ENCODE results near the gene NPAT. TPM values are rescaled to one million over a fixed set of nuclear protein-coding genes. Genes with fewer than 3 reads are reported as not detected.

Gene NPAT
- total RNA-seq, 8 experiments from 2014 or later = 12.8 to 29.4 (median 17.1) TPM

DNA sequence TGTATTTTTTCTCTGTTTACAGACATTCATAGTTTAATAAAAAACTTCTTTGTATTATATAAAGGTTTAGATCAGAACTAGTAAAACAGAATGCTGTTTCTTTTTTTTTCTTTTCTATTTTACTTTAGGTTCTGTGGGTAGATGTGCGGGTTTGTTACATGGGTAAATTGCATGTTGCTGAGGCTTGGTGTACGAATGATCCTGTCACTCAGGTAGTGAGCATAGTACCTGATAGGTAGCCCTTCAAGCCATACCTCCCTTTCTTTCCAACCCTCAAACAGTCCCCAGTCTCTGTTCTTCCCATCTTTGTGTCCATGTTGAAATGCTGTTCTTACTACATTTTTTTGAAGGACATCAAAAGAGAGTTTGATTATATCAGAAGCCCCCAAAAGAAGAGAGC lies 3.6 kb upstream of the NPAT start:
- ATAC-seq (replicated peaks in 6 of 8) = no peak
- H3K4me3 ChIP-seq = no peak overlapping the region
- peaks cover 3 to 16% of the 10 kb centered on the region in 2 donors for H3K4me1 ChIP-seq (replicated peaks in 1 of 2)
- in situ Hi-C loops (cut with MboI; ENCODE audit: low pct_unique_long_range_greater_than_20kb in 2 of 9, low sequenced_read_pairs in 9 of 9, unreplicated experiment in 9 of 9) = no loop called here
- WGBS, 10 experiments = 94 to 100% (median 100%) methylated on average over 1 to 2 of the region's 2 CpGs; no CpG with 5 or more reads in 3 of the 10 experiments
- no peak overlapping the region for H3K27ac ChIP-seq

DNA sequence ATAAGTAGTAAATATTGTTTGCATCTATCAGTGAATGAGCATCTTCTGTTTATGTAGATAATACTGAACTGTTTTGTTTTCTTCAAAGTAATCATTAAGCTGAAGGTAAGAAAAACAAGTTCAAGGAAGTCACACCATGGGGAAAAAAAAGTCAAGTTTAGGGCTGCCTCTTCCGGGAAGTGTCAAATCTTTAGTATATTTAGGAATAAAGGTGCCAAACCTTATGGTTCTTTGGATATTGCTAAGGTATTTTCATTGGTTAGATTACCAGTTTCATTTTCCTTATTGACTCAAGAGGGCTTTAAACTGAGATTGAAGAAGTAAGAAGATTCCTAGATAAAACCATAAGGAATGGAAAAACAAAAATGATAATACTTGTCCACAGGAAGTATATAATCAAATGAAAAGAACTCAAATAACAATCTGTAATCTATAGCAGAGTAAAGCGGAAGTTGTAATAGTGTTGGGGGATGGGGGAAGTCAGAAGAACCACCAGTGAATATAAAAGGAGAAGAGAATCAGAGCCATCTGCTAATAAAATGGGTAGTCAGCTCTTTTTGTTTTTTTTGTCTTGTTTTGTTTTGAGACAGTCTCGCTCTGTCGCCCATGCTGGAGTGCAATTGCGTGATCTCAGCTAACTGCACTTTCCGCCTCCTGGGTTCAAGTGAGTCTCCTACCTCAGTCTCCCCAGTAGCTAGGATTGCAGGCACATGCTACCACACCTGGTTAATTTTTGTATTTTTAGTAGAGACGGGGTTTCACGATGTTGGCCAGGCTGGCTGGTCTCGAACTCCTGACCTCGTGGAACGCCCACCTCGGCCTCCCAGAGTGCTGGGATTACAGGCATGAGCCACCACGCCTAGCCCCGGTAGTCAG lies 2.7 kb upstream of the NPAT start:
- ATAC-seq (replicated peaks in 6 of 8) = no peak
- peak overlapping the region in 2 of 5 donors; percentile 67 to 76 for H3K4me3 ChIP-seq
- H3K27ac ChIP-seq = no peak overlapping the region
- WGBS, 10 experiments = 57 to 100% (median 92%) methylated on average over 2 to 11 of the region's 14 CpGs
- in situ Hi-C loops (cut with MboI; ENCODE audit: low pct_unique_long_range_greater_than_20kb in 2 of 9, low sequenced_read_pairs in 9 of 9, unreplicated experiment in 9 of 9) = no loop called here
- H3K4me1 ChIP-seq (replicated peaks in 1 of 2) = peaks cover 3 to 17% of the 10 kb centered on the region in 2 donors

DNA sequence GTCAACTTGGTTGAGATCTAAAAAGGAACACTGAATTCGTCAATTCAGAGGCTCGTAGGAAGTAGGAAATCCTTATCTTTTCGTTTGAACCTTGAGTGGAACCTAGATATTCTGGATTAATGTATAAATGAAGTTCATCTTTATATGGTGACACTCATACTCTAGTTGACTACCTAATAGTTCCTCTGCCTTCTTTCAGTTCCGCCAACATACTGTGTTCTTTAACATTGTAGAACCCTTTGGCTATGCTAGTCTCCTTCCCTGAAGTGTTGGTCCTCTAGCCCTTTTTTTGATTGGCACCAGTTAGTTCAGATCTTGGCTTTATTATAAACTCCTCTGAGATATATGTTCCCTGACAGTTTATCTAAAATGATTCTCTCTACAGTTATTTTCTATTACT lies 1.9 kb upstream of the NPAT start:
- no peak for ATAC-seq (replicated peaks in 6 of 8)
- WGBS, 10 experiments = 60 to 100% (median 73%) methylated on average over 1 to 4 of the region's 4 CpGs; no CpG with 5 or more reads in 1 of the 10 experiments
- peaks cover 3 to 21% of the 10 kb centered on the region in 2 donors for H3K4me1 ChIP-seq (replicated peaks in 1 of 2)
- H3K27ac ChIP-seq = no peak overlapping the region
- in situ Hi-C loops (cut with MboI; ENCODE audit: low pct_unique_long_range_greater_than_20kb in 2 of 9, low sequenced_read_pairs in 9 of 9, unreplicated experiment in 9 of 9) = no loop called here
- peak overlapping the region; percentile 58 to 77 (median 67) for H3K4me3 ChIP-seq

DNA sequence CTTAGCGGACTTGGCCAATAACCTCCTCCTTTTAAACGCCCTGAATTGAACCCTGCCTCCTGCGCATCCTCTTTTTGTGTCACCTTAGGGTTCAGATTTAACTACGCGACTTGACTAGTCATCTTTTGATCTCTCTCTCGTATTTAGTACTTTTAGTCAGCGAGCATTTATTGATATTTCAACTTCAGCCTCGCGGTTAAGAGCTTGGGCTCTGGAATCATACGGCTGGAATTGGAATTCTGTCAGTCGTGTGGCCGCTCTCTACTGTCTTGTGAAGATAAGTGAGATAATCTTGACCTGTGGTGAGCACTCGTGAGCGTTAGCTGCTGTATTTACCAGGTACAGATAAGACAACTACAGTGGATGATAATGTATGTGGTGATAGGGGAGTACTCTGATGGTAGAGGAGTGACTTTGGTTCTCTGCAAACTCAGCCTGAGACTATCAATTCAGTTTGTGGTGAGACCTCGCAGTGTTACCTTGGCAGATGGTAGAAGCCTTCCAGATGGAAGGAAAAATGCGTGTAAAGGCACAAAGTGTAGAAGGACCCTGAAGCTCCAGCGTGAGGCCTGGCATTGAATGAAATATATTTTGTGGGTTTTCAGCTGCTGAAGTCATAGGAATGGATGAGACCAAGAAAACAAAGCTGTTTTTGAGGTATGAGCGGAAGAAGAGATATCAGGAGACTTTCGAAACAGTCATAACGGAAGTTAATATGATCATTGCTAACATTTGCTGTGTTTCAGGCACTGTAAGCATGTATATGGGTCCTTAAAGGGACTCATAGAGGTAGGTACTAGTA lies 1.1 kb upstream of the NPAT start:
- Histone ChIP-seq H3K4me1 (replicated peaks in 1 of 2) (peaks cover 3 to 21% of the 10 kb centered on the region in 2 donors), H3K27ac (peak overlapping the region; percentile 82 to 92), H3K4me3 (peak overlapping the region; percentile 58 to 77 (median 67))
- no peak for ATAC-seq (replicated peaks in 6 of 8)
- WGBS, 10 experiments = 1 to 40% (median 7%) methylated on average over 1 to 18 of the region's 20 CpGs; no CpG with 5 or more reads in 1 of the 10 experiments
- in situ Hi-C loops (cut with MboI; ENCODE audit: low pct_unique_long_range_greater_than_20kb in 2 of 9, low sequenced_read_pairs in 9 of 9, unreplicated experiment in 9 of 9) = no loop called here

DNA sequence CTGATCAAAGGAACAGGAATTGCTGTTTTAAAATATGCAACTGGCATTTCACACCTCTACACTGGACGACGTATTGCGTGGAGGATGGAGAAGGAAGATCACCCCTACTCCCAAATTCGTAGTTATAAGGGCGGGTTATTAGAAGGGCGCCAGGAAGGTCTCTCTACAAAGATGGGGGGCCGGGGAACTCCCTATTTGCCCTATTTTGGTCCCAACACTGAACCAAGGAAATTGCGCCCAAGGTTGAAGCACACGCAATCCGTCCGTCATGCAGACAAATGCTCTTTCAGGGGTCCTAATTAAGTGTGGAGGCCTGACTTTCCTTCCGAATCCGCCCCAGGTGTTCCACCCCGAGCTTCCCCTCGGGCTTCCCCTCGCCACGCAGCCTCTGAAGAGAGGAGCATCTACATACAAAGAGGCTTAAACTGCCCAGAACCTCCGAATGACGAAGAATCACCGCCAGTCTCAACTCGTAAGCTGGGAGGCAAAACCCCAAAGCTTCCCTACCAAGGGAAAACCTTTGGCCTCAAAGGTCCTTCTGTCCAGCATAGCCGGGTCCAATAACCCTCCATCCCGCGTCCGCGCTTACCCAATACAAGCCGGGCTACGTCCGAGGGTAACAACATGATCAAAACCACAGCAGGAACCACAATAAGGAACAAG lies 396 bp downstream of the NPAT start:
- Histone ChIP-seq H3K27ac (peak overlapping the region; percentile 75 to 78), H3K4me3 (peak overlapping the region; percentile 66 to 93 (median 70)), H3K4me1 (replicated peaks in 1 of 2) (peaks cover 3 to 21% of the 10 kb centered on the region in 2 donors)
- in situ Hi-C loops (cut with MboI; ENCODE audit: low pct_unique_long_range_greater_than_20kb in 2 of 9, low sequenced_read_pairs in 9 of 9, unreplicated experiment in 9 of 9) = no loop called here
- peak in 2 of 8 experiments; percentile 3 to 4 for ATAC-seq (replicated peaks in 6 of 8)
- WGBS, 10 experiments = 0% methylated on average over 1 to 18 of the region's 29 CpGs; no CpG with 5 or more reads in 3 of the 10 experiments

DNA sequence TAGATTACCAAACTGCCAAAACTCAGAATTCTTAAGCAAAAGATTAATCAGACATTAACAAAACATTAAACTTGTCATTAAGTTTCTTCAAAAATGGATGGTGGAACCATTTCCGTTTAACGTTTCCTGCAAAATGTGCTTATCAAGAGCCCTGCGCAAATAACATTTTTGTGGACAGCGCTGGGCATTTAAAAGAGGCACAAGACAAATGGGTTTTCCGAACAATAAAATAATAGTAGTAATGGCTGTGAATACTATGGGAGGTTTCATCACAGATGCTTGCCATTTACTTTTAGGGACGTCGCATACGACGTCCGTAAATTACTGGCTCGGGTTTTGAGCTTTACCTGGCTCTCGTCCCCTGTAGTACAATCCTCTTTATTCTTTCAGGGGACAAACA lies 1.1 kb downstream of the NPAT start:
- peak overlapping the region; percentile 66 to 93 (median 70) for H3K4me3 ChIP-seq
- peak overlapping the region in 1 of 2 donors; percentile 75 for H3K27ac ChIP-seq
- in situ Hi-C loops (cut with MboI; ENCODE audit: low pct_unique_long_range_greater_than_20kb in 2 of 9, low sequenced_read_pairs in 9 of 9, unreplicated experiment in 9 of 9) = no loop called here
- 0 to 26% (median 5%) methylated on average over 1 to 12 of the region's 12 CpGs for WGBS, 10 experiments
- no peak for ATAC-seq (replicated peaks in 6 of 8)
- peaks cover 3 to 21% of the 10 kb centered on the region in 2 donors for H3K4me1 ChIP-seq (replicated peaks in 1 of 2)

DNA sequence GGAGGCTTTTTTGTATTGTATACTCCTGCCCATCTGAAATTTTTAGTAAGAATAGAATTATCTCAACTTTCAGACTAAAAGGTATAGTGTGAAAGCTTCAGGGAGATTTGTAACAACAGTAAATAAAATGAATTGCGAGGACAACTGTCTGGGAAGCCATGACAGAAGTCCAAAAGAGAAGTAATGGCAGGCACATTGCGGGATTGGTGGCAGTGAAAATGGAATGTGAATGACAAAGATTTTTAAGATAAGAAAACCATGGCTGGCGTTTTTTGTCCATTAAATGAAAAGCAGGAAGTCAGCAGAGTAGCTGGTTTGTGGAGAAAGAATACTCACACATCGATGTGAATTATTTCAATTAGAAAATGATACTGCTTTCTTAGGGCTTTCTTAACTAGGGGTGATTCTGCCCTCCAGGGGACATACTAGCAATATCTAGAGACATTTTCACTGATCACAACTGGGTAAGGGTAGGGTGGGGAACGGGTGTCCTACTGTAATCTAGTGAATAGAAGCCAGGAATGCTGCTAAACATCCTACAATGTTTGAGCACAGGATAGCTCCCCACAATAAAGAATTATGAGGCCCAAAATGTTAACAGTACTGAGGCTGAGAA lies 1.6 kb downstream of the NPAT start:
- no peak for ATAC-seq (replicated peaks in 6 of 8)
- WGBS, 10 experiments = 40 to 88% (median 53%) methylated on average over 1 to 5 of the region's 5 CpGs
- Histone ChIP-seq H3K27ac (no peak overlapping the region), H3K4me1 (replicated peaks in 1 of 2) (peaks cover 3 to 21% of the 10 kb centered on the region in 2 donors), H3K4me3 (peak overlapping the region; percentile 66 to 93 (median 70))
- in situ Hi-C loops (cut with MboI; ENCODE audit: low pct_unique_long_range_greater_than_20kb in 2 of 9, low sequenced_read_pairs in 9 of 9, unreplicated experiment in 9 of 9) = no loop called here

DNA sequence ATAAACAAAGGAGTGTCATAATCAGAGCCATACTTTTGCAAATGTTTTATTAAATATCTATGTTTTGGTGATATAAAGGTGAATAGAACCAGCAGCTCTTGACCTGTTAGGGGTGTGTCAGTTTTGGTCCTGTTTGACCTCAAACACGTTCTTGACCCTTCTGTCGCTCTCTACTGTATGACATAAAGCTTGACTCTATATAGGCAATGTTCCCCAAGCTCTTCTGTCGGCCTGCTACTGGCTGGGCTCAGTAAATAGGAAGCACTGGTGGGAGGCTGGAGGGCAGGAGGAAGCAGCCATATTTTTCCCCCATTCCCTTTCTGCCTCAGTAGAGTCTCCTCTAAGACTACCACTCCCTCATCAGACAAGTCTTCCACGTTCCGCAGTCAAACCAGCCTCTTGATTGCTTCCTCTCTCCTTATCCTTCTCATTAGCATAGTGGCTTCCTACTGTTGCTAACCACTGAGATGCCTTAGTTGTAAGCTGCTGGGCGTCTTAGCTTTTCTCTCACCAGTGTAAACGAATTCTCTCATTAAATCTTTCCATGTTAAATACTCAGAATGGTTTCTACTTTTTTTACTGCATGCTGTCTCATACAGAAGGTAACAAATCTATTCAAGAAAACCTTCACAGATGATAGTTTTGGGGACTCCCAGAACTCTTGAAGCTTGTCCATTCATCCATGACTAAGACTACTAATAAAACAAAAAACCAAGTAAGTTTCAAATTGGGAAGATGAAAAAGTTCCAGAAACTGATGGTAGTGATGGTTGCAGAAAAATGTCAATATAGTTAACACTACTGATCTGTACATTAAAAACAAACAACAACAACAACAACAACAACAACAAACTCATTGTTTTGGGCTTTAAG lies 3.3 kb downstream of the NPAT start:
- H3K4me3 ChIP-seq = no peak overlapping the region
- no peak for ATAC-seq (replicated peaks in 6 of 8)
- WGBS, 10 experiments = 39 to 97% (median 61%) methylated on average over 3 to 6 of the region's 7 CpGs
- no peak overlapping the region for H3K27ac ChIP-seq
- in situ Hi-C loops (cut with MboI; ENCODE audit: low pct_unique_long_range_greater_than_20kb in 2 of 9, low sequenced_read_pairs in 9 of 9, unreplicated experiment in 9 of 9) = no loop called here
- H3K4me1 ChIP-seq (replicated peaks in 1 of 2) = peaks cover 2 to 7% of the 10 kb centered on the region in 2 donors

DNA sequence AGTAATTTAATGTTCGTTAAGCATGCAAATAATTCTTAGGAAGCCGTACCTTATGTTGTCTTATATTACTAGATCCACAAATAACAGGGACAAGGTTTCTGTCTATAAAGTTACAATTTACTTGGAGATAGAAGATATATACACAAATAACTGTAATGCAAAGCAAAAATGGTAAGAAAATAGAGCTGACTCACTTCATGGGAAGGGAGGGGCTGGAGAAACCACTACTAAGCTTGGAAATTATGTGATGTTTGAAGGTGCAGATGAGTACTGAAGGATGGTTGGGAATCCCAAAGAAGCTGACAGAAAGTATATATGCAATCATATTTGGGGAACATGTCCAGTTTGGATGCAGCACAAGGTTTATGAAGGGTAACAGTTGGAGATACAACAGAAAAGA lies 4.0 kb downstream of the NPAT start:
- ATAC-seq (replicated peaks in 6 of 8) = no peak
- WGBS, 10 experiments = 29 to 100% (median 76%) methylated on average over 1 to 2 of the region's 2 CpGs
- Histone ChIP-seq H3K4me1 (replicated peaks in 1 of 2) (peaks cover 0 to 5% of the 10 kb centered on the region in 2 donors), H3K4me3 (no peak overlapping the region), H3K27ac (no peak overlapping the region)
- in situ Hi-C loops (cut with MboI; ENCODE audit: low pct_unique_long_range_greater_than_20kb in 2 of 9, low sequenced_read_pairs in 9 of 9, unreplicated experiment in 9 of 9) = no loop called here

DNA sequence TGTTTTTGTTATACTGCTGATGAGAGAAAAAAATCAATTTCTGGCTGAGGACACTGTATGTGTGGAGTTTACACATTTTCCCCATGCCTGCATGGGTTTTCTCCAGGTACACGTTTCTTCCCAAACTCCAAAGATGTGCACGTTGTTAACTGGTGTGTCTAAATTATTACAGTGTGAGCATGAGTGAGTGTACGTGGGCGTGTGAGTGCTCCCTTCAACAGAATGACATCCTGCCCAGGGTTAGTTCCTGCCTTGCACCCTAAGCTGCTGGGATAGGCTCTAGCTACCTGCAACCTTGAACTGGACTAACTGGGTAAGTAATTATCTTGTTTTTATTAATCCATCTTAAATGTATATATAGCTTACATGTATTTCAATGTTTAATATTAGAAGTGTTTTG lies 5.5 kb downstream of the NPAT start:
- in situ Hi-C loops (cut with MboI; ENCODE audit: low pct_unique_long_range_greater_than_20kb in 2 of 9, low sequenced_read_pairs in 9 of 9, unreplicated experiment in 9 of 9) = no loop called here
- H3K4me3 ChIP-seq = no peak overlapping the region
- WGBS, 10 experiments = 52 to 100% (median 83%) methylated on average over 2 to 4 of the region's 4 CpGs; no CpG with 5 or more reads in 3 of the 10 experiments
- no peak overlapping the region for H3K27ac ChIP-seq
- H3K4me1 ChIP-seq (replicated peaks in 1 of 2) = peaks cover 0 to 5% of the 10 kb centered on the region in 2 donors
- no peak for ATAC-seq (replicated peaks in 6 of 8)

DNA sequence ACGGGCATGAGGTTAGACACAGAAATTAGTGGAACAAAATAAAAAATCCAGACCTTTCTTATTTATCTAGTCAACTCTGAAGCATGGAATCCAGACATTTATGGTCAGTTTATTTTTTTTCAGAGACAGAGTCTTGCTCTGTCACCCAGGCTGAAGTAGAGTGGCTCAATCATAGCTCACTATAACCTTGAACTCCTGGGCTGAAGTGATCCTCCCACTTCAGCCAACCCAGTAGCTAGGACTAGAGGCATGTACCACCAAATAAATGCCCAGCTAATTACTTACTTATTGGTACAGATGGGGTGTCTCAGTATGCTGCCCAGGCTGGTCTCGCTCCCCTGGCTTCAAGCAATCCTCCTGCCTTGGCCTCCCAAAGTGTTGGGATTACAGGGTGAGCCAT lies 8.7 kb downstream of the NPAT start:
- H3K4me1 ChIP-seq (replicated peaks in 1 of 2) = no peaks in the 10 kb centered on the region
- H3K27ac ChIP-seq = no peak overlapping the region
- WGBS, 10 experiments = 50 to 100% (median 91%) methylated on average over 1 to 2 of the region's 2 CpGs; no CpG with 5 or more reads in 3 of the 10 experiments
- ATAC-seq (replicated peaks in 6 of 8) = no peak
- in situ Hi-C loops (cut with MboI; ENCODE audit: low pct_unique_long_range_greater_than_20kb in 2 of 9, low sequenced_read_pairs in 9 of 9, unreplicated experiment in 9 of 9) = no loop called here
- H3K4me3 ChIP-seq = no peak overlapping the region

DNA sequence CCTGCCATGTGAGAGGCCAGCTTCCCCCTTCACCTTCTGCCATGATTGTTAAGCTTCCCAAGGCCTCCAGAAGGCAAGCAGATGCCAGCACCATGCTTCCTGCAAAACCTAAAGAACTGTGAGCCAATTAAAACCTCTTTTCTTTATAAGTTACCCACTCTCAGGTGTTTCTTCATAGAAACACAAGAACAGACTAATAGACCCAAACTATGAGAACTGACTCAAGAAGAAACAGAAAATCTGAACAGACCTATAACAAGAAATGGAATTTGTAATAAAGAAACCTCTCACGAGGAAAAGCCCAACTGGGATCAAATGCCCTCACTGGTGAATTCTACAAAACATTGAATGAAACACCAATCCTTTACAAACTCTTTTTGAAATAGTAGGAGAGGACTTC lies 12.0 kb downstream of the NPAT start:
- 29 to 100% (median 100%) methylated on average over 1 of the region's 1 CpG; no CpG with 5 or more reads in 2 of the 10 experiments for WGBS, 10 experiments
- Histone ChIP-seq H3K4me3 (no peak overlapping the region), H3K4me1 (replicated peaks in 1 of 2) (no peaks in the 10 kb centered on the region), H3K27ac (no peak overlapping the region)
- in situ Hi-C loops (cut with MboI; ENCODE audit: low pct_unique_long_range_greater_than_20kb in 2 of 9, low sequenced_read_pairs in 9 of 9, unreplicated experiment in 9 of 9) = no loop called here
- ATAC-seq (replicated peaks in 6 of 8) = no peak
